GM23338 (cell line): ENCODE results near the gene PVR. TPM values are rescaled to one million over a fixed set of nuclear protein-coding genes. Genes with fewer than 3 reads are reported as not detected.

Experiments
- ATAC-seq: fragments of 200-7000 bp; cut with Tn5 transposase; 3 replicates; pipeline ENCODE4 v1.9.1; 2020
- DNase-seq: peaks from one replicate; pipeline ENCODE4 v3.0.0-alpha.2; 2015; ENCODE audit warnings: low spot score
- H2AFZ ChIP-seq: fragments of 200-600 bp; sonication (generic); 2 replicates; pipeline ENCODE4 v1.8.0; 2016; ENCODE audit warnings: antibody characterized with exemption, mild to moderate bottlenecking, moderate library complexity
- H3F3A ChIP-seq: fragments of 200-600 bp; sonication (generic); replicated peaks from 2 replicates; pipeline ENCODE4 v1.8.0; 2017; ENCODE audit warnings: antibody characterized with exemption, mixed run types, low read depth
- H3K27ac ChIP-seq: fragments of 200-600 bp; sonication (generic); 2 replicates; pipeline ENCODE4 v1.6.1; 2016; ENCODE audit warnings: low read depth
- H3K27me3 ChIP-seq: fragments of 200-600 bp; sonication (generic); 2 replicates; pipeline ENCODE4 v1.8.0; 2016; ENCODE audit warnings: mild to moderate bottlenecking, mixed run types, moderate library complexity; ENCODE audit not compliant: insufficient read depth
- H3K36me3 ChIP-seq: fragments of 200-600 bp; sonication (generic); 2 replicates; pipeline ENCODE4 v1.8.0; 2016; ENCODE audit warnings: mild to moderate bottlenecking; ENCODE audit not compliant: insufficient read depth
- H3K4me1 ChIP-seq: fragments of 200-600 bp; sonication (generic); 2 replicates; pipeline ENCODE4 v1.8.0; 2016; ENCODE audit warnings: mild to moderate bottlenecking, moderate library complexity; ENCODE audit not compliant: insufficient read depth
- H3K4me2 ChIP-seq: fragments of 200-600 bp; sonication (generic); 2 replicates; pipeline ENCODE4 v1.7.1; 2017; ENCODE audit warnings: mixed run types
- H3K4me3 ChIP-seq: fragments of 200-600 bp; sonication (generic); 2 replicates; pipeline ENCODE4 v1.6.1; 2016; ENCODE audit warnings: mixed run types
- H3K79me2 ChIP-seq: fragments of 200-600 bp; sonication (generic); replicated peaks from 2 replicates; pipeline ENCODE4 v1.8.0; 2017; ENCODE audit warnings: mild to moderate bottlenecking; ENCODE audit not compliant: insufficient read depth
- H3K9me2 ChIP-seq: fragments of 200-600 bp; sonication (generic); 2 replicates; pipeline ENCODE4 v1.8.0; 2017; ENCODE audit not compliant: insufficient read depth
- H4K20me1 ChIP-seq: fragments of 200-600 bp; sonication (generic); replicated peaks from 2 replicates; pipeline ENCODE4 v1.8.0; 2017; ENCODE audit warnings: mild to moderate bottlenecking; ENCODE audit not compliant: insufficient read depth
- H3K27ac Mint-ChIP-seq: 2 replicates; pipeline ENCODE4 v1.8.0; 2020; ENCODE audit warnings: inconsistent platforms, mild to moderate bottlenecking, moderate library complexity, mixed read lengths
- H3K27me3 Mint-ChIP-seq: 3 replicates; pipeline ENCODE4 v1.8.0; 2022; ENCODE audit warnings: low read depth, mild to moderate bottlenecking, moderate library complexity, mixed read lengths, inconsistent platforms; ENCODE audit not compliant: insufficient read depth, poor library complexity
- H3K36me3 Mint-ChIP-seq: 3 replicates; pipeline ENCODE4 v1.8.0; 2021; ENCODE audit warnings: low read depth, mild to moderate bottlenecking, inconsistent platforms, moderate library complexity, mixed read lengths
- H3K4me1 Mint-ChIP-seq: 3 replicates; pipeline ENCODE4 v1.8.0; 2020; ENCODE audit warnings: mild to moderate bottlenecking, inconsistent platforms, mixed read lengths
- H3K4me3 Mint-ChIP-seq: 3 replicates; pipeline ENCODE4 v1.8.0; 2021; ENCODE audit warnings: moderate library complexity, mild to moderate bottlenecking, inconsistent platforms, mixed read lengths
- H3K9me3 Mint-ChIP-seq: 3 replicates; pipeline ENCODE4 v1.8.0; 2020; ENCODE audit warnings: moderate library complexity, mild to moderate bottlenecking, inconsistent platforms, mixed read lengths
- CREB1 ChIP-seq: fragments of 250-450 bp; sonication (Bioruptor Pico); IDR thresholded peaks from 2 replicates; pipeline ENCODE4 v1.5.0; 2020; ENCODE audit warnings: low read depth, mild to moderate bottlenecking, moderate library complexity
- EZH2 ChIP-seq: fragments of 200-600 bp; sonication (generic); IDR thresholded peaks from one replicate; pipeline ENCODE4 v1.8.0; 2017; ENCODE audit warnings: antibody characterized with exemption, mild to moderate bottlenecking, low read depth; ENCODE audit not compliant: unreplicated experiment
- EZH2phosphoT487 ChIP-seq: fragments of 200-600 bp; sonication (generic); IDR thresholded peaks from one replicate; pipeline ENCODE4 v1.8.1; 2018; ENCODE audit warnings: antibody characterized with exemption; ENCODE audit not compliant: unreplicated experiment
- NANOG ChIP-seq: IDR thresholded peaks from 2 replicates; pipeline ENCODE4 v1.6.1; 2016; ENCODE audit warnings: antibody characterized with exemption, borderline replicate concordance
- POLR2AphosphoS5 ChIP-seq: IDR thresholded peaks from 2 replicates; pipeline ENCODE4 v1.6.1; 2016; ENCODE audit warnings: antibody characterized with exemption, low read depth
- REST ChIP-seq: IDR thresholded peaks from one replicate; pipeline ENCODE4 v1.6.1; 2018; ENCODE audit warnings: antibody characterized with exemption; ENCODE audit not compliant: unreplicated experiment
- STAT1 ChIP-seq: IDR thresholded peaks from one replicate; pipeline ENCODE4 v1.6.1; 2016; ENCODE audit warnings: antibody characterized with exemption; ENCODE audit not compliant: unreplicated experiment
- ZNF331 ChIP-seq: fragments of 250-450 bp; sonication (Bioruptor Pico); IDR thresholded peaks from 2 replicates; pipeline ENCODE4 v1.5.0; 2020; ENCODE audit warnings: low read depth, mild to moderate bottlenecking, moderate library complexity
- ZNF462 ChIP-seq: fragments of 250-450 bp; sonication (Bioruptor Pico); IDR thresholded peaks from 2 replicates; pipeline ENCODE4 v1.5.0; 2020; ENCODE audit warnings: mild to moderate bottlenecking, moderate library complexity
- polyA plus RNA-seq: library from polyadenylated mRNA; unstranded; fragments of >200 nt; fragmentation: Nextera tagmentation; extraction: Ambion mirVana; gene quantifications from 2 replicates; pipeline ENCODE4 v1.2.1, GENCODE V29; 2016
- total RNA-seq: library from RNA; depleted of rRNA; stranded (reverse); fragments of >200 nt; shearing (Covaris generic); gene quantifications from 2 replicates; pipeline ENCODE4 v1.2.3, GENCODE V29; 2014

Gene PVR
- total and polyA plus RNA-seq, 2 experiments from 2014 or later = 4.8 to 19.0 TPM

GRCh38 chr19:44621367-44621766 lies 22.3 kb upstream of the PVR start:
- H3K27me3 ChIP-seq = no peaks in the 10 kb centered on the region
- H3K36me3 Mint-ChIP-seq = no peaks in the 10 kb centered on the region
- H4K20me1 ChIP-seq = no peaks in the 10 kb centered on the region
- H3K9me3 Mint-ChIP-seq = peaks cover 2% of the 10 kb centered on the region; the same call in 1 of the 3 replicates
- no peak for TF ChIP-seq REST
- no peak for TF ChIP-seq POLR2AphosphoS5
- TF ChIP-seq EZH2phosphoT487 = no peak
- TF ChIP-seq STAT1 = no peak
- TF ChIP-seq CREB1 (CRISPR knock-in tag) = no peak
- no peak for TF ChIP-seq EZH2
- no peak for TF ChIP-seq ZNF462 (CRISPR knock-in tag)
- TF ChIP-seq NANOG = no peak
- no peak for TF ChIP-seq ZNF331
- H3K27me3 Mint-ChIP-seq = peaks cover 7% of the 10 kb centered on the region
- H3K4me2 ChIP-seq = no peak overlapping the region
- no peaks in the 10 kb centered on the region for H3K36me3 ChIP-seq
- ATAC-seq = no peak
- no peak for DNase-seq
- 0 out of 2 replicates have a peak, but pooled peaks cover 4% of the 10 kb centered on the region for H3K9me2 ChIP-seq
- no peak overlapping the region for H3K4me3 ChIP-seq
- H2AFZ ChIP-seq = no peak overlapping the region
- no peaks in the 10 kb centered on the region for H3K4me1 ChIP-seq
- H3K27ac ChIP-seq = no peak overlapping the region
- no peak overlapping the region for H3K27ac Mint-ChIP-seq
- no peaks in the 10 kb centered on the region for H3K4me1 Mint-ChIP-seq
- H3F3A ChIP-seq = no peaks in the 10 kb centered on the region
- H3K4me3 Mint-ChIP-seq = no peak overlapping the region
- H3K79me2 ChIP-seq = no peaks in the 10 kb centered on the region
